CD4-positive, alpha-beta T cell treated with Interleukin-17A for 4 hours (primary cell): ENCODE results near the gene SYTL4.
A peak's percentile ranks its signal among the peaks of the same experiment; 100 is the strongest.

Experiments
- DNase-seq: peaks from one replicate; pipeline ENCODE4 v3.0.0-alpha.2; 2020; ENCODE audit warnings: mixed read lengths

Gene SYTL4

GRCh38 chrX:100687546-100687945, 44.4 kb downstream of the SYTL4 start:
- DNase-seq, result no peak

- no peak for DNase-seq
Observed at GRCh38 chrX:100687128-100687527, 44.8 kb downstream of the SYTL4 start.

- DNase-seq, result no peak
Observed at GRCh38 chrX:100685997-100686305, 46.0 kb downstream of the SYTL4 start.

GRCh38 chrX:100685284-100685996, 46.5 kb downstream of the SYTL4 start:
- peak; percentile 70 for DNase-seq

- DNase-seq, result no peak
Observed at GRCh38 chrX:100682939-100683338, 49.0 kb downstream of the SYTL4 start.

GRCh38 chrX:100681599-100681998, 50.3 kb downstream of the SYTL4 start:
- DNase-seq, result no peak

- no peak for DNase-seq
Observed at GRCh38 chrX:100680756-100681155, 51.2 kb downstream of the SYTL4 start.

GRCh38 chrX:100677611-100678181, 54.2 kb downstream of the SYTL4 start:
- DNase-seq, result no peak

- DNase-seq, result no peak
Observed at GRCh38 chrX:100674705-100675104, 57.2 kb downstream of the SYTL4 start.

- DNase-seq, result no peak
Observed at GRCh38 chrX:100673397-100673953, 58.4 kb downstream of the SYTL4 start.

- no peak for DNase-seq
Observed at GRCh38 chrX:100672966-100673365, 59.0 kb downstream of the SYTL4 start.

GRCh38 chrX:100663642-100664041, 68.3 kb downstream of the SYTL4 start:
- DNase-seq, result no peak

GRCh38 chrX:100662796-100663195, 69.1 kb downstream of the SYTL4 start:
- DNase-seq, result no peak

- no peak for DNase-seq
Observed at GRCh38 chrX:100662170-100662569, 69.8 kb downstream of the SYTL4 start.

GRCh38 chrX:100659431-100660137, 72.3 kb downstream of the SYTL4 start:
- no peak for DNase-seq

GRCh38 chrX:100658941-100659381, 73.0 kb downstream of the SYTL4 start:
- no peak for DNase-seq

GRCh38 chrX:100654261-100654660, 77.7 kb downstream of the SYTL4 start:
- DNase-seq, result no peak

GRCh38 chrX:100652266-100652665, 79.7 kb downstream of the SYTL4 start:
- no peak for DNase-seq

- DNase-seq, result no peak
Observed at GRCh38 chrX:100650841-100651240, 81.1 kb downstream of the SYTL4 start.

- no peak for DNase-seq
Observed at GRCh38 chrX:100649550-100650356, 82.2 kb downstream of the SYTL4 start.

- DNase-seq, result no peak
Observed at GRCh38 chrX:100648458-100649417, 83.2 kb downstream of the SYTL4 start.

- no peak for DNase-seq
Observed at GRCh38 chrX:100647739-100648138, 84.2 kb downstream of the SYTL4 start.
